Stimulated activated CD4-positive, alpha-beta T cell treated with anti-CD3 and anti-CD28 coated beads, Interleukin-2, amount 100 ng/mL, for 48 hours (primary cell): ENCODE measurements around the gene RPLP2.

Source experiments
- DNase-seq, 2 donors: peaks; one replicate each; pipeline ENCODE4 v3.0.0-alpha.2; 2020

The RPLP2 gene

GRCh38 chr11:854601-855329 is 45.0 kb downstream of the RPLP2 start:
- DNase-seq: no peak

GRCh38 chr11:855330-855674 is 45.5 kb downstream of the RPLP2 start:
- DNase-seq: no peak

GRCh38 chr11:855796-856195 is 46.0 kb downstream of the RPLP2 start:
- no peak for DNase-seq

- DNase-seq: no peak
These were observed 46.6 kb downstream of the RPLP2 start for GRCh38 chr11:856397-856796.

- DNase-seq: no peak
These were observed 48.4 kb downstream of the RPLP2 start for GRCh38 chr11:858053-858761.

GRCh38 chr11:858762-859339 is 49.1 kb downstream of the RPLP2 start:
- DNase-seq: no peak

GRCh38 chr11:859394-860131 is 49.8 kb downstream of the RPLP2 start:
- DNase-seq: no peak

- DNase-seq: no peak
These were observed 50.7 kb downstream of the RPLP2 start for GRCh38 chr11:860234-861104.

- no peak for DNase-seq
These were observed 51.3 kb downstream of the RPLP2 start for GRCh38 chr11:861105-861479.

- no peak for DNase-seq
These were observed 52.4 kb downstream of the RPLP2 start for GRCh38 chr11:862081-862661.
